ENCODE data around the gene COL28A1.

DNA sequence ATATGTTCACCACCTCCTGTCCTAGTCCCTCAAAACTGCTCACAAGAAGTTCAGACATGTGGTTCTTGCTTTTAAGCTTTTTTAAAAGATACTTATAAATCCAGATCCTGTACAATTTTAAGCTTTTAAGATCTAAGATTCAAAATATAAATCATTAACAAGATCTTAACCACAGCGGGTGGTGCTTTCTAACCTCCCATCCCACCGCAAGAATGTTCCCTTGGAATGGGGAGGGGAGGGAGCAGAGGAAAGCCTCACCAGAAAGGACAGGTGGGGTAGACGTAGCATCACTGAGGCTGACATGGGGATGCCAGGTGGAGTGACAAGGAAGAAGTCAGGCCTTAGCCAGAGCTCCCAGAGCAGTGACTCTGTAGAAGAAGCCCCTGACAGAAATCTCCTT is 219.8 kb downstream of the COL28A1 start:
- TF ChIP-seq, protein P1, sequence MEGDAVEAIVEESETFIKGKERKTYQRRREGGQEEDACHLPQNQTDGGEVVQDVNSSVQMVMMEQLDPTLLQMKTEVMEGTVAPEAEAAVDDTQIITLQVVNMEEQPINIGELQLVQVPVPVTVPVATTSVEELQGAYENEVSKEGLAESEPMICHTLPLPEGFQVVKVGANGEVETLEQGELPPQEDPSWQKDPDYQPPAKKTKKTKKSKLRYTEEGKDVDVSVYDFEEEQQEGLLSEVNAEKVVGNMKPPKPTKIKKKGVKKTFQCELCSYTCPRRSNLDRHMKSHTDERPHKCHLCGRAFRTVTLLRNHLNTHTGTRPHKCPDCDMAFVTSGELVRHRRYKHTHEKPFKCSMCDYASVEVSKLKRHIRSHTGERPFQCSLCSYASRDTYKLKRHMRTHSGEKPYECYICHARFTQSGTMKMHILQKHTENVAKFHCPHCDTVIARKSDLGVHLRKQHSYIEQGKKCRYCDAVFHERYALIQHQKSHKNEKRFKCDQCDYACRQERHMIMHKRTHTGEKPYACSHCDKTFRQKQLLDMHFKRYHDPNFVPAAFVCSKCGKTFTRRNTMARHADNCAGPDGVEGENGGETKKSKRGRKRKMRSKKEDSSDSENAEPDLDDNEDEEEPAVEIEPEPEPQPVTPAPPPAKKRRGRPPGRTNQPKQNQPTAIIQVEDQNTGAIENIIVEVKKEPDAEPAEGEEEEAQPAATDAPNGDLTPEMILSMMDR (IDR thresholded peaks at IDR 0.05; ENCODE audit: low read depth, low read length) = no peak
- TF ChIP-seq, protein P2, sequence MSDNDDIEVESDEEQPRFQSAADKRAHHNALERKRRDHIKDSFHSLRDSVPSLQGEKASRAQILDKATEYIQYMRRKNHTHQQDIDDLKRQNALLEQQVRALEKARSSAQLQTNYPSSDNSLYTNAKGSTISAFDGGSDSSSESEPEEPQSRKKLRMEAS (IDR thresholded peaks at IDR 0.05; ENCODE audit: low read depth, low read length) = no peak
- TF ChIP-seq POLR2A (IDR thresholded peaks at IDR 0.05; ENCODE audit: extremely low read depth, insufficient read length) (no peak), MYC (IDR thresholded peaks at IDR 0.05; ENCODE audit: low read depth, low read length) (no peak)
